ENCODE data around the gene CXorf65. TPM values are rescaled to one million over a fixed set of nuclear protein-coding genes. Genes with fewer than 3 reads are reported as not detected.

The CXorf65 gene
- total and polyA plus RNA-seq, 8 donors = not detected

DNA sequence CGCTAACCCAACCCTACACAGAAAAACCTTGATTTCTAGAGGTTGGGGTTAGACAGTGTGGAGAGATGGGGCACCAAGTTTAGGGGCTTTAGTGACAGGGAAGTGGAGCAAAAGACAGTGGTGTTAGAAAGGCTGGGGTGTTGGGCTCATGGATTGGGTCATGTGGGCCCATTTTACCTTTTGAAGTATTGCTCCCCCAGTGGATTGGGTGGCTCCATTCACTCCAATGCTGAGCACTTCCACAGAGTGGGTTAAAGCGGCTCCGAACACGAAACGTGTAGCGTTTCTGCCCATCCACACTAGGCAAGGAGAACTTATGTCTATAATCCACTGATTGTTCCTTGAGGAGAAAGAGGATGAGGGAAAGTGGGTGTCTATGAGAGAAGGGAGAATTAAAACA lies 2.5 kb upstream of the CXorf65 start:
- no peak overlapping the region for H3K27ac ChIP-seq
- H3K36me3 ChIP-seq = no peaks in the 10 kb centered on the region
- no peak for DNase-seq
- intact Hi-C loops (cut with DNase I) = no loop called here
- H3K4me3 ChIP-seq = no peak overlapping the region
- no peaks in the 10 kb centered on the region for H3K4me1 ChIP-seq
- TF ChIP-seq CTCF (IDR thresholded peaks at IDR 0.05) = no peak
- H3K9me3 ChIP-seq = no peaks in the 10 kb centered on the region
- peaks cover 0 to 7% (median 3%) of the 10 kb centered on the region in 4 donors for H3K27me3 ChIP-seq
- ATAC-seq = no peak
- WGBS, 2 donors = 83 to 90% methylated on average over 6 of the region's 6 CpGs
- FAIRE-seq = no peak

- no peaks in the 10 kb centered on the region for H3K36me3 ChIP-seq
- no peak overlapping the region for H3K27ac ChIP-seq
- no peaks in the 10 kb centered on the region for H3K4me1 ChIP-seq
- no peak for TF ChIP-seq CTCF (IDR thresholded peaks at IDR 0.05)
- WGBS, 2 donors = 49 to 57% methylated on average over 9 of the region's 9 CpGs
- H3K9me3 ChIP-seq = no peaks in the 10 kb centered on the region
- intact Hi-C loops (cut with DNase I) = no loop called here
- H3K4me3 ChIP-seq = no peak overlapping the region
- ATAC-seq (no peak), DNase-seq (no peak), FAIRE-seq (no peak)
- H3K27me3 ChIP-seq = peaks cover 0 to 7% (median 0%) of the 10 kb centered on the region in 4 donors
These were observed 1.3 kb upstream of the CXorf65 start for GRCh38 chrX:71107762-71108360.

GRCh38 chrX:71107245-71107644 lies 705 bp upstream of the CXorf65 start:
- 76 to 79% methylated on average over 4 of the region's 4 CpGs for WGBS, 2 donors
- Histone ChIP-seq H3K4me3 (no peak overlapping the region), H3K4me1 (no peaks in the 10 kb centered on the region), H3K27ac (no peak overlapping the region), H3K36me3 (no peaks in the 10 kb centered on the region), H3K9me3 (no peaks in the 10 kb centered on the region), H3K27me3 (peaks cover 0 to 7% (median 0%) of the 10 kb centered on the region in 4 donors)
- TF ChIP-seq CTCF (IDR thresholded peaks at IDR 0.05) = no peak
- ATAC-seq (no peak), FAIRE-seq (no peak), DNase-seq (no peak)
- intact Hi-C loops (cut with DNase I) = no loop called here

DNA sequence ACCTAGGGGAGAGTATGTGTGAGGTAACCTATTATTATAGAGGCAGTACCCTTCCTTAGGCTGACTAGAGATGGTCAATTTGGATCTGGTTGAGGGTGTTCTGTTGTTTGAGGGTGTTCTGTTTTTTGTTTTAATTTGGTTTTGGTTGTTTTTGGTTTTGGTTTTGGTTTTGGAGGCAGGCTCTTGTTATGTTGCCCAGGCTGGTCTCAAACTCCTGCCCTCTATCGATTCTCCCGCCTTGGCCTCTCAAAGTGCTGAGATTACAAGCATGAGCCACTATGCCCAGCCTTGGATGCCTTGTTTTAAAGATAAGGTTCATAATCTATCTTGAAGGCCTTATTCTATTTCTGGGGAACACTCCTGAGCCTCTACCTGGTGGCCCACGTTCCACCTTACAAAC lies 912 bp downstream of the CXorf65 start:
- Histone ChIP-seq H3K27ac (no peak overlapping the region), H3K9me3 (no peaks in the 10 kb centered on the region), H3K4me1 (no peaks in the 10 kb centered on the region), H3K27me3 (peaks cover 0 to 7% (median 2%) of the 10 kb centered on the region in 4 donors), H3K36me3 (no peaks in the 10 kb centered on the region), H3K4me3 (no peak overlapping the region)
- intact Hi-C loops (cut with DNase I) = no loop called here
- ATAC-seq (no peak), FAIRE-seq (no peak), DNase-seq (no peak)
- 56 to 79% methylated on average over 3 of the region's 3 CpGs for WGBS, 2 donors
- no peak for TF ChIP-seq CTCF (IDR thresholded peaks at IDR 0.05)

DNA sequence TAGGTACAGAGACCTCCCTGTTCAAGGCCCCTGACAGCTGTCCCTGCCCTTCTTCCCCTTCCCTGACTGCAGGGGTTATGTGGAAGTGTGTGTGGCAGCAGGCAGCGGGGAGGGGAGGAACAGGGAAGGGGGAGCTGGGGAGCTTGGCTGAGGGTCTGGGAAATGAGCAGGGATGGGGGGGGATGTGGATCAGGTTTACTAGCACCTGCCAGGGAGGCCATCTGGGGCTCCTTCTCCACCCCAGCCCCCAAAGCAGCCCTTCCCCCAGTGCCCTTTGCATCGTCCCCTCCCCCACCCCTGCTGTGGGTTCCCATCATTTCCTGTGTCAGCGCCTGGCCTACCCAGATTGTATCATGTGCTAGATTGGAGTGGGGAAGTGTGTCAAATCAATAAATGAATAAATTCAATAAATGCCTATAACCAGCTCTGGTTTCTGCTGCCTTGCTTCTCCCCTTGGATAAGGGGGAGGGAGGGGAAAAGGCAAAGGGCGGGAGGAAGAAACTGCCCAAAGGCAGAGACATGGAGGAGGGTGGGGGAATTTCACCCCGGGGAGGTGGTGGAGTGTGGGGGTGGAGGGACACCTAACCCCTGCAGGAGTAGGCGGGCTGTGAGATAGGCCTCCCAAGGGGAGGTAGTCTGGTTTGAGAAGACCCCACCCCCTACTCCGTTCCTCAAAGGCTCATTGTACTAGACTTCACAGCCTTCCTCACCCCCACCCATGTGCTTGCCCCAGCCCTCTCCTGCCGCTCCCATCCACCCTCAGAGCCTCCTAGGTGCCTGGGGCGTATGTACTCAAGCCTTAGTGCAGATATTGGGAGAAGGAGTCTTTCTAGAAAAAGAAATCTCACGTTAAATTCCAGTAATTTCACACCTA lies 3.2 kb downstream of the CXorf65 start:
- Histone ChIP-seq H3K9me3 (no peaks in the 10 kb centered on the region), H3K27me3 (peaks cover 0 to 7% (median 2%) of the 10 kb centered on the region in 4 donors), H3K4me3 (no peak overlapping the region), H3K4me1 (no peaks in the 10 kb centered on the region), H3K36me3 (no peaks in the 10 kb centered on the region), H3K27ac (peak overlapping the region in 1 of 4 donors; percentile 2)
- WGBS, 2 donors = 39 to 47% methylated on average over 10 of the region's 10 CpGs
- no peak for DNase-seq
- TF ChIP-seq CTCF (IDR thresholded peaks at IDR 0.05) = no peak
- no peak for FAIRE-seq
- intact Hi-C loops (cut with DNase I) = no loop called here
- ATAC-seq = peak in 2 of 4 donors; percentile 44 to 58
